Measurements from ENCODE around the gene PCDHGA2. TPM values are rescaled to one million over a fixed set of nuclear protein-coding genes. Genes with fewer than 3 reads are reported as not detected.

The PCDHGA2 gene
- total and polyA plus RNA-seq, 2 experiments from 2014 or later = not detected

GRCh38 chr5:141392429-141393198 is 54.1 kb downstream of the PCDHGA2 start, which contains the start of gene PCDHGA8:
PCDHGA8 (plus strand) TSS chr5:141392633; CDS start chr5:141392814, 181 bp downstream.
- TF ChIP-seq EZH2phosphoT487 (IDR thresholded peaks at IDR 0.05; ENCODE audit: low read depth, severe bottlenecking, unreplicated experiment) (no peak), EZH2 (IDR thresholded peaks at IDR 0.05; ENCODE audit: borderline replicate concordance) (no peak), CTCF (IDR thresholded peaks at IDR 0.05; ENCODE audit: poor library complexity) (no peak)
- Histone ChIP-seq H3K9me3 (ENCODE audit: low read depth) (peaks cover 63% of the 10 kb centered on the region), H3K27ac (no peak within 1 kb of the TSS), H3K27me3 (no peaks in the 10 kb centered on the region), H2AFZ (no peak within 1 kb of the TSS), H3K36me3 (replicated peaks; ENCODE audit: insufficient read depth, low read depth) (no peaks in the 10 kb centered on the region), H3K9me2 (replicated peaks; ENCODE audit: insufficient read depth) (no peaks in the 10 kb centered on the region), H3K4me3 (no peak within 1 kb of the TSS), H3K4me1 (ENCODE audit: insufficient read depth) (no peaks in the 10 kb centered on the region), H3K4me2 (no peak within 1 kb of the TSS), H3K79me2 (no peaks in the 10 kb centered on the region), H4K20me1 (ENCODE audit: insufficient read depth, poor library complexity, severe bottlenecking) (no peaks in the 10 kb centered on the region)
- WGBS (ENCODE audit: low lambda C conversion rate, missing lambda C conversion rate) = 98% methylated on average over 38 of the region's 38 CpGs
- DNase-seq (ENCODE audit: low spot score) = no peak

Other genes starting within 250 kb of the PCDHGA2 start
Only the 30 nearest of the 38 such genes appear.
- 1.2 and 2.3 TPM in 2 replicates for gene PCDHB9, start 151.6 kb upstream of the PCDHGA2 start, total RNA-seq
- 0.33 and 1.0 TPM in 2 replicates for gene PCDHB9, start 151.6 kb upstream of the PCDHGA2 start, polyA plus RNA-seq
- gene PCDHB10, start 146.4 kb upstream of the PCDHGA2 start, total RNA-seq = 2.4 and 3.1 TPM in 2 replicates
- 2.7 and 2.8 TPM in 2 replicates for gene PCDHB10, start 146.4 kb upstream of the PCDHGA2 start, polyA plus RNA-seq
- gene PCDHB11, start 139.1 kb upstream of the PCDHGA2 start, total RNA-seq = 0.92 and 2.1 TPM in 2 replicates
- gene PCDHB11, start 139.1 kb upstream of the PCDHGA2 start, polyA plus RNA-seq = 1.2 and 1.8 TPM in 2 replicates
- gene PCDHB12, start 130.0 kb upstream of the PCDHGA2 start, total RNA-seq = 1.1 and 1.4 TPM in 2 replicates
- gene PCDHB12, start 130.0 kb upstream of the PCDHGA2 start, polyA plus RNA-seq = 0.86 and 0.97 TPM in 2 replicates
- 1.9 and 2.0 TPM in 2 replicates for gene PCDHB13, start 124.8 kb upstream of the PCDHGA2 start, total RNA-seq
- gene PCDHB13, start 124.8 kb upstream of the PCDHGA2 start, polyA plus RNA-seq = 0.50 and 1.1 TPM in 2 replicates
- gene PCDHB14, start 115.4 kb upstream of the PCDHGA2 start, total RNA-seq = 3.9 and 4.3 TPM in 2 replicates
- 2.2 and 3.0 TPM in 2 replicates for gene PCDHB14, start 115.4 kb upstream of the PCDHGA2 start, polyA plus RNA-seq
- gene PCDHB15, start 93.4 kb upstream of the PCDHGA2 start, total RNA-seq = 1.8 and 3.3 TPM in 2 replicates
- gene PCDHB15, start 93.4 kb upstream of the PCDHGA2 start, polyA plus RNA-seq = 2.0 and 2.6 TPM in 2 replicates
- gene SLC25A2, start 34.7 kb upstream of the PCDHGA2 start, total RNA-seq = 0.50 and 1.7 TPM in 2 replicates
- not detected in 2 replicates for gene SLC25A2, start 34.7 kb upstream of the PCDHGA2 start, polyA plus RNA-seq
- gene TAF7, start 18.0 kb upstream of the PCDHGA2 start, total RNA-seq = 85.2 and 96.9 TPM in 2 replicates
- gene TAF7, start 18.0 kb upstream of the PCDHGA2 start, polyA plus RNA-seq = 103 and 107 TPM in 2 replicates
- gene PCDHGA1, start 8.2 kb upstream of the PCDHGA2 start, total RNA-seq = 0.24 and 0.33 TPM in 2 replicates
- gene PCDHGA1, start 8.2 kb upstream of the PCDHGA2 start, polyA plus RNA-seq = not detected in 2 replicates
- gene PCDHGA3, start 5.1 kb downstream of the PCDHGA2 start, total RNA-seq = not detected in 2 replicates
- gene PCDHGA3, start 5.1 kb downstream of the PCDHGA2 start, polyA plus RNA-seq = 0.45 TPM in 1 of 2 replicates, not detected in the other
- 0.24 and 0.53 TPM in 2 replicates for gene PCDHGB1, start 11.3 kb downstream of the PCDHGA2 start, total RNA-seq
- 0.57 TPM in 1 of 2 replicates, not detected in the other for gene PCDHGB1, start 11.3 kb downstream of the PCDHGA2 start, polyA plus RNA-seq
- gene PCDHGA4, start 16.3 kb downstream of the PCDHGA2 start, total RNA-seq = 0.17 and 0.28 TPM in 2 replicates
- gene PCDHGA4, start 16.3 kb downstream of the PCDHGA2 start, polyA plus RNA-seq = 0.24 TPM in 1 of 2 replicates, not detected in the other
- gene PCDHGB2, start 21.2 kb downstream of the PCDHGA2 start, total RNA-seq = 0.20 and 0.33 TPM in 2 replicates
- gene PCDHGB2, start 21.2 kb downstream of the PCDHGA2 start, polyA plus RNA-seq = not detected in 2 replicates
- 0.03 and 0.20 TPM in 2 replicates for gene PCDHGA5, start 25.4 kb downstream of the PCDHGA2 start, total RNA-seq
- gene PCDHGA5, start 25.4 kb downstream of the PCDHGA2 start, polyA plus RNA-seq = not detected in 2 replicates
- gene PCDHGB3, start 31.5 kb downstream of the PCDHGA2 start, total RNA-seq = not detected in 2 replicates
- gene PCDHGB3, start 31.5 kb downstream of the PCDHGA2 start, polyA plus RNA-seq = not detected in 2 replicates
- 0.12 TPM in 1 of 2 replicates, not detected in the other for gene PCDHGA6, start 35.1 kb downstream of the PCDHGA2 start, total RNA-seq
- gene PCDHGA6, start 35.1 kb downstream of the PCDHGA2 start, polyA plus RNA-seq = 0.11 TPM in 1 of 2 replicates, not detected in the other
- 0.04 and 0.10 TPM in 2 replicates for gene PCDHGA7, start 44.0 kb downstream of the PCDHGA2 start, total RNA-seq
- gene PCDHGA7, start 44.0 kb downstream of the PCDHGA2 start, polyA plus RNA-seq = not detected in 2 replicates
- 20.0 and 20.9 TPM in 2 replicates for gene PCDHGB4, start 48.9 kb downstream of the PCDHGA2 start, total RNA-seq
- gene PCDHGB4, start 48.9 kb downstream of the PCDHGA2 start, polyA plus RNA-seq = 14.2 and 17.9 TPM in 2 replicates
- gene PCDHGA8, start 53.9 kb downstream of the PCDHGA2 start, total RNA-seq = 1.00 and 1.5 TPM in 2 replicates
- gene PCDHGA8, start 53.9 kb downstream of the PCDHGA2 start, polyA plus RNA-seq = 0.28 and 0.53 TPM in 2 replicates
- gene PCDHGB5, start 59.2 kb downstream of the PCDHGA2 start, total RNA-seq = 0.17 and 2.0 TPM in 2 replicates
- gene PCDHGB5, start 59.2 kb downstream of the PCDHGA2 start, polyA plus RNA-seq = 0.09 and 0.30 TPM in 2 replicates
- 1.1 and 1.2 TPM in 2 replicates for gene PCDHGA9, start 64.0 kb downstream of the PCDHGA2 start, total RNA-seq
- not detected in 2 replicates for gene PCDHGA9, start 64.0 kb downstream of the PCDHGA2 start, polyA plus RNA-seq
- 11.6 and 13.6 TPM in 2 replicates for gene PCDHGB6, start 69.3 kb downstream of the PCDHGA2 start, total RNA-seq
- 13.1 and 15.7 TPM in 2 replicates for gene PCDHGB6, start 69.3 kb downstream of the PCDHGA2 start, polyA plus RNA-seq
- 4.5 and 6.7 TPM in 2 replicates for gene PCDHGA10, start 74.2 kb downstream of the PCDHGA2 start, total RNA-seq
- gene PCDHGA10, start 74.2 kb downstream of the PCDHGA2 start, polyA plus RNA-seq = 3.0 and 3.9 TPM in 2 replicates
- gene PCDHGB7, start 78.9 kb downstream of the PCDHGA2 start, total RNA-seq = 6.9 and 8.8 TPM in 2 replicates
- 6.7 and 8.4 TPM in 2 replicates for gene PCDHGB7, start 78.9 kb downstream of the PCDHGA2 start, polyA plus RNA-seq
- gene PCDHGA11, start 82.3 kb downstream of the PCDHGA2 start, total RNA-seq = 1.8 and 2.7 TPM in 2 replicates
- 1.8 TPM in 2 replicates for gene PCDHGA11, start 82.3 kb downstream of the PCDHGA2 start, polyA plus RNA-seq
- gene PCDHGA12, start 91.7 kb downstream of the PCDHGA2 start, total RNA-seq = 0.70 and 0.96 TPM in 2 replicates
- gene PCDHGA12, start 91.7 kb downstream of the PCDHGA2 start, polyA plus RNA-seq = 0.66 and 1.1 TPM in 2 replicates
- gene PCDHGC3, start 137.2 kb downstream of the PCDHGA2 start, total RNA-seq = 16.9 and 18.9 TPM in 2 replicates
- gene PCDHGC3, start 137.2 kb downstream of the PCDHGA2 start, polyA plus RNA-seq = 35.8 and 40.8 TPM in 2 replicates
- 0.44 and 1.5 TPM in 2 replicates for gene PCDHGC4, start 146.3 kb downstream of the PCDHGA2 start, total RNA-seq
- 0.15 and 0.35 TPM in 2 replicates for gene PCDHGC4, start 146.3 kb downstream of the PCDHGA2 start, polyA plus RNA-seq
- gene PCDHGC5, start 150.3 kb downstream of the PCDHGA2 start, total RNA-seq = 0.92 and 1.1 TPM in 2 replicates
- gene PCDHGC5, start 150.3 kb downstream of the PCDHGA2 start, polyA plus RNA-seq = 0.16 TPM in 1 of 2 replicates, not detected in the other

Measured in hepatocyte (in vitro differentiated cells).